Measurements from ENCODE around the gene SMAD7.

Gene SMAD7

DNA sequence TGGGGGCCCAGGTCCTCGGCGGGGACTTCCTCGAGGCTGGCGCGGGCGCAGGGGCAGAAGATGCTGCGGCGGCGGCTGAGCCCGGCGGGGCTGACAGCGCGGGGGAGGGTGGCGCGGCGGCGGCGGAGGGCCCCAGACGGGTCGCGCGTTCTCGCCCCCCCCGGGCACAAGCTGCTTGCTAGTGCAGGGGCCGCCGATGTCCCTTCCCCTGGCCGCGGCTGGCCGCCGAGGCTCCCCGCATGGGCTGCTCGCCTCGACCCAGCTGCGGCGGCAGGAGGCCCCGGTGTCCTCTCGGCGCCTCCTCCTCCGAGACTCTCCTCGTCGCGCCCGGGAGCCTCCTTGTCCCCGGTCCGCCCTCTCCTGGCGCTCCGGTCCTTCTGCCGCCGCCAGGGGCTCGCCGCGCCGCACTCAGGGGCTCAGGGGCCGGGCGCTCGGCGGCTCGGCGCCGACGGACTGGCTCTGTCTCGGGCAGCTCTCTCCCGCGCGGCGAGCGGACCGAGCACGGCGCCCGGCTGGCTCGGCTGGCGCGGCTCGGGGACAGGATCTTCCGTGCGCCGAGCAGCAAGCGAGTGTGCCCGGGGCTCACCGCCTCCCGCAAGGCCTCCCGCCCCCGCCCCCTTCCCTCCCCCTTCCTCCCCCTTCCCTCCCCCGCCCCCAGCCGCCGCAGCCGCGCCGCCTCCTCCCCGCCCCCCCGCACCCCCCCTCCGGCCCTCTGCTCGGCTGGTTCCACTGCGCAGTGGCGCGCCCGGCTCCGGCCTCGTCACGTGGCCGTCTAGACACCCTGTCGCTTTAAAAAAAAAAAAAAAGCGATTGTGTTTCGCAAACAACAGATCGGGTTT is 902 bp upstream of the SMAD7 start:
- Histone ChIP-seq H3K4me2 (peak overlapping the region; percentile 94 to 100 (median 98)), H3K4me1 (peaks cover 44 to 66% (median 52%) of the 10 kb centered on the region in 10 experiments), H3K4me3 (peak overlapping the region; percentile 76 to 94 (median 82)), H3K27me3 (peaks cover 14 to 40% (median 29%) of the 10 kb centered on the region in 11 experiments; a peak in 18 of 22 replicates), H4K20me1 (peaks cover 29 to 50% (median 49%) of the 10 kb centered on the region in 11 experiments), H3K27ac (peak overlapping the region; percentile 75 to 98 (median 93); a peak in 21 of 22 replicates), H3K36me3 (peaks cover 0 to 15% (median 8%) of the 10 kb centered on the region in 11 experiments; a peak in 11 of 22 replicates), H3K9ac (peak overlapping the region; percentile 86 to 94 (median 90)), H3K9me3 (replicated peaks in 1 of 11) (no peaks in the 10 kb centered on the region)
- no peak for TF ChIP-seq Cebpa-rat (IDR thresholded peaks at IDR 0.05)

DNA sequence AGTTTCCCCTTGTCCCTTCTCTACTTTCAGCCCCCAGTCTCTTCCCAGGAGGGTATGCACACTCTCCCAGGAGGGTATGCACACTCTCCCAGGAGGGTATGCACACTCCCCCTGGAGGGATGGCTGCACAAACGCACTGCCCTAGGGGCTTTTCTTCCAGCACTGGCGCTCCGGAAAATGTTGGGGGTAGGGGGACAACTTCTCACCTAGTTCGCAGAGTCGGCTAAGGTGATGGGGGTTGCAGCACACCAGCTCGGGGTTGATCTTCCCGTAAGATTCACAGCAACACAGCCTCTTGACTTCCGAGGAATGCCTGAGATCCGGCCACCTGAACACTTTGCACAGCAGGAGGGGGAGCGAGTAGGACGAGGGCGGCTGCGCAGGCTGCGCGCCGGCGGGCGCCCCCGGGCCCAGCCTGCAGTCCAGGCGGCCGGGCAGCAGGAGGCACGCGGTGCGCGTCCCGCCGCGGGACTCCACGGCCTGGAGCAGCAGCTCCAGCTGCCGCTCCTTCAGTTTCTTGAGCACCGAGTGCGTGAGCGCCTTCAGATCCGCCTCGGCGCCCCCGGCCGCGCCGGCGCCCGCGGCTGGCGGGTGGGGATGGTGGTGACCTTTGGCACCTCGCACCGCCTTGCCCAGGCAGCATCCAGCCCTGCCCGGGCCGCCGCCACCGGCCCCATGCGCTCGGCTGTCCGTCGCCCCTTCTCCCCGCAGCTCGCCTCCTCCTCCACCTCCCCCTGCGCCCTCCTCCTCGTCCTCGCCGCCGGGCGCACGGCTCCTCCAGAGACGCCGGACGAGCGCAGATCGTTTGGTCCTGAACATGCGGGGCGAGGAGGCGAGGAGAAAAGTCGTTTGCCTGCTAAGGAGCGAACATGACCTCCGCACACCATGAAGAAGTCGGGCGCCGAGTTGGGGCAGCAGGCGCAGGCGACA is 894 bp downstream of the SMAD7 start:
- H3K27ac ChIP-seq = peak overlapping the region in 10 of 11 experiments; percentile 75 to 91 (median 86); a peak in 19 of 22 replicates
- H3K4me1 ChIP-seq = peaks cover 41 to 69% (median 53%) of the 10 kb centered on the region in 10 experiments

DNA sequence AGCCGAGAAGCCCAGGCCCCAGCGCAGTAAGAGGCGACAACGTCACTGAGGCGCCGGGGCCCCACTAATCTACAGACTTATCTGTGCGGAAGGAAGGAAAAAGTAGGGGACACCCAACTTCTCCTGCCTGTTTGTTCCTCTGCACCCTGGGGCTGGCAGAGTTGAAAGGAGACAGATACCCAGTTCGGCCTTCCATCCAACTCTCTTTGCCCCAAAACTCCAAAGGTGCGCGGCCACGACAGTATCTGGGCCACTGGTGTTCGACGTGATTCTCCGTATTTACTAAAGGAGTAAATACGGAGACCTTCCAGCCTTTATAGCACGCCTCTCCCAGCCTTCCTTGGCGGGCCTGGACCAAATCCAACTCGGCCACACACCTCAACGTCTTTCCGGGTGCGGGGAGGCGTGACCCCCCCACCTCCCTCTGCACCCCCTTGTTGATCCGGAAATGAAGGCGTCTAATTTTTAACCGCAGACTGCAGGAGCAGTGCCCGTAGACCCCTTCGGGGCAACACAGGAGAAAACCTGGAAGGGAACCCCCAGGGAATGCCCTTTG is 1.6 kb downstream of the SMAD7 start:
- no peak for TF ChIP-seq Cebpa-rat (IDR thresholded peaks at IDR 0.05)
- peaks cover 24 to 47% (median 29%) of the 10 kb centered on the region in 11 experiments; a peak in 18 of 22 replicates for H3K27me3 ChIP-seq
- peak overlapping the region in 9 of 11 experiments; percentile 10 to 91 (median 87); a peak in 16 of 22 replicates for H3K27ac ChIP-seq
- peak overlapping the region; percentile 79 to 94 (median 87) for H3K9ac ChIP-seq
- H3K36me3 ChIP-seq = peaks cover 6 to 41% (median 32%) of the 10 kb centered on the region in 11 experiments; a peak in 19 of 22 replicates
- peaks cover 53 to 76% (median 74%) of the 10 kb centered on the region in 11 experiments for H4K20me1 ChIP-seq
- H3K4me2 ChIP-seq = peak overlapping the region; percentile 93 to 100 (median 98)
- H3K4me1 ChIP-seq = peaks cover 41 to 77% (median 60%) of the 10 kb centered on the region in 10 experiments
- H3K4me3 ChIP-seq = peak overlapping the region; percentile 76 to 94 (median 82)
- H3K9me3 ChIP-seq (replicated peaks in 1 of 11) = no peaks in the 10 kb centered on the region

More for the DNA sequence above, 894 bp downstream of the SMAD7 start:
- no peak for TF ChIP-seq Cebpa-rat (IDR thresholded peaks at IDR 0.05)
- Histone ChIP-seq H3K36me3 (peaks cover under 1 to 33% (median 25%) of the 10 kb centered on the region in 11 experiments; a peak in 19 of 22 replicates), H3K4me3 (peak overlapping the region; percentile 76 to 94 (median 82)), H3K9ac (peak overlapping the region; percentile 79 to 94 (median 87)), H4K20me1 (peaks cover 46 to 68% (median 67%) of the 10 kb centered on the region in 11 experiments), H3K9me3 (replicated peaks in 1 of 11) (no peaks in the 10 kb centered on the region), H3K27me3 (peaks cover 22 to 42% (median 29%) of the 10 kb centered on the region in 11 experiments; a peak in 18 of 22 replicates), H3K4me2 (peak overlapping the region; percentile 93 to 100 (median 98))

DNA sequence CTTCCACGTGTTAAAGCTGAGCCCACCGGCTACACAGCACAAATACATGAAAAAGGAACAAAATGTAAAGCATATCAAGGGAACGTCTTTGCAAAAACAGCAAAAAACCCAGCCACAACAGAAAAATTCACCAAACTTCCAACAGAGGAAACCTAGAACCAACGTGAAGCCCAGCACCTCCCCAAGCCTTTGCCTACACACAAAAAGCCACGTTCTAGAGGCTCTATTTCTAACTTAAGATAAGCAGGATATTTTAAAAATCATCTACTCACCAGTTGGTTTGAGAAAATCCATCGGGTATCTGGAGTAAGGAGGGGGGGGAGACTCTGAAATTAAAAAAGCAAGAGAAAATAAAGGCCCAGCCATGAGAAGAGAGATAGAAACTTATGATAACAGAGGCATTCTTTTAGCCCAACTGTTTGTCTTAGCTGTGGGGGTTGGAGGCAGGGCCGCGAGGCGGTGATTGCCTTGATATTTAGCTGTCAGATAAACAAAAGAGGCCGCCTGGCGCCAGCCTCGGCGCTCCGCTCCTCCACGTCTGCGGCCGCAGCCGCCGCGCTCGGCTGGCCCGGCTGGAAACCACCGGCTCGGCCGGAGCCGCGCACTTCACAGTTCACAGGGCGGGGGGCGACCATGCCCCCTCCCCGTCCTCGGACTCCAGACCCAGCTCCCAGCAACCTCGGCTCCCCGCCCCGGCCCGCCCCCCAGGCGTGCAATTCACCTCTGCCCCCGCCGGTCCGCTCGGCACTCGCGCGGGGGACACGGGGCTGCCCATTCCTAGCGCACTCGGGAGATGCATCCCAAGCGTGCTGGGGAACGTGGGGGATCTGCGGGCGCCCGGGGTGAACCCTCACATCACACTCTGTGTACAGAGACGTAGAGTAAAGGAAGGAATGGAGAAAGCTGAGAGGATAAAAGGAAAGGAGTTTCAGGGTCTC is 2.4 kb downstream of the SMAD7 start:
- peak overlapping the region in 9 of 11 experiments; percentile 0 to 91 (median 87); a peak in 16 of 22 replicates for H3K27ac ChIP-seq
- H3K9ac ChIP-seq = peak overlapping the region; percentile 79 to 94 (median 87)
- H4K20me1 ChIP-seq = peaks cover 61 to 83% (median 82%) of the 10 kb centered on the region in 11 experiments
- peaks cover 21 to 47% (median 29%) of the 10 kb centered on the region in 11 experiments; a peak in 18 of 22 replicates for H3K27me3 ChIP-seq
- peaks cover 6 to 48% (median 34%) of the 10 kb centered on the region in 11 experiments; a peak in 19 of 22 replicates for H3K36me3 ChIP-seq
- H3K4me3 ChIP-seq = peak overlapping the region; percentile 76 to 94 (median 82)
- no peak for TF ChIP-seq Cebpa-rat (IDR thresholded peaks at IDR 0.05)
- no peaks in the 10 kb centered on the region for H3K9me3 ChIP-seq (replicated peaks in 1 of 11)
- peak overlapping the region; percentile 93 to 100 (median 98) for H3K4me2 ChIP-seq
- H3K4me1 ChIP-seq = peaks cover 40 to 79% (median 65%) of the 10 kb centered on the region in 10 experiments

DNA sequence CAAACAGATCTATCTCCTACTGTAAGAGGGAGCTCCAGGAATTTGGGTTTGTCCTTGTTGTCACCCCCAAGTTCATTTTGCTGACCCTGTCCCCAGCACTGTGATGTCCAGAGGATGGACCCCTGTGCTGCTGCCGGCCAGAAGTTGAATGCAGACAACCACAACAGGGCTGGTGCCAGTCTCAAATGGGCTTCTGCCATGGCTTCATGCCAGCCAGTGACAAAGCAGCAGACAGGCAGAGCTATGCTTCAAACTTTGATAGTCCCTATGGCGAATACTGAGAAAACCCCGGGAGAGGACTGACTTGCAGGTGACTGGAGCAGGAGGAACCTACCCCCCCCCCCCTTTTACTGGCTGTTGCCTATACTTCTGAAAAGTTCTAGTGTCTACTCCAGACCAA is 3.2 kb downstream of the SMAD7 start:
- H3K27me3 ChIP-seq = peaks cover 21 to 47% (median 29%) of the 10 kb centered on the region in 11 experiments; a peak in 18 of 22 replicates
- peak overlapping the region; percentile 76 to 94 (median 82); a peak in 16 of 20 replicates for H3K4me3 ChIP-seq
- peak overlapping the region; percentile 93 to 100 (median 98) for H3K4me2 ChIP-seq
- peaks cover 6 to 56% (median 35%) of the 10 kb centered on the region in 11 experiments; a peak in 19 of 22 replicates for H3K36me3 ChIP-seq
- TF ChIP-seq Cebpa-rat (IDR thresholded peaks at IDR 0.05) = no peak
- peaks cover 33 to 81% (median 66%) of the 10 kb centered on the region in 10 experiments for H3K4me1 ChIP-seq
- H4K20me1 ChIP-seq = peaks cover 69 to 91% (median 90%) of the 10 kb centered on the region in 11 experiments
- H3K27ac ChIP-seq = no peak overlapping the region
- H3K9me3 ChIP-seq (replicated peaks in 1 of 11) = no peaks in the 10 kb centered on the region
- peak overlapping the region in 9 of 11 experiments; percentile 83 to 94 (median 88); a peak in 11 of 22 replicates for H3K9ac ChIP-seq

DNA sequence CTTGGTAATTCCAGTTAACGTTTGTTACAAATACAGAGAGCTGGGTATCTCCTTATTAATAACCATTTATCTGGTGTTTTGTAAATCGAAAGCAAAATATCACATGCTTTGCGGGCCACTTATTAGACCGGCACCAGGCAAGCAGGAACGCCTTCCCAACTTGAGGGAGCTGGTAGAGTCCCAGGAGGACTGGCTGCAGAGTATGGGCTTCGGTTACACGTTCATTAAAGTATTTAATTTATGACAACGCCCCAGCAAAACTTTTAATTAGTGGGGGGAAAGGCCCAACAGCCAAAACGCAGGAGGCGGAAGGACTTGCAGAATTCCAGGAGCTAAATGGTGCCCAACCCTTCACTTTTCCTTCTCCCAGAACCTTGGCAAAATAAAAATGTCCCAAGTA is 3.7 kb downstream of the SMAD7 start:
- H4K20me1 ChIP-seq = peaks cover 72 to 96% (median 94%) of the 10 kb centered on the region in 11 experiments
- H3K27ac ChIP-seq = no peak overlapping the region
- H3K4me1 ChIP-seq = peaks cover 37 to 86% (median 71%) of the 10 kb centered on the region in 10 experiments
- H3K4me2 ChIP-seq = peak overlapping the region; percentile 93 to 100 (median 98)
- H3K9ac ChIP-seq = peak overlapping the region in 3 of 11 experiments; percentile 26 to 88 (median 83); a peak in 2 of 22 replicates
- TF ChIP-seq Cebpa-rat (IDR thresholded peaks at IDR 0.05) = no peak
- H3K36me3 ChIP-seq = peaks cover 6 to 61% (median 37%) of the 10 kb centered on the region in 11 experiments; a peak in 19 of 22 replicates
- peaks cover 21 to 47% (median 29%) of the 10 kb centered on the region in 11 experiments; a peak in 18 of 22 replicates for H3K27me3 ChIP-seq
- H3K4me3 ChIP-seq = peak overlapping the region in 7 of 10 experiments; percentile 76 to 94 (median 85); a peak in 10 of 20 replicates
- H3K9me3 ChIP-seq (replicated peaks in 1 of 11) = no peaks in the 10 kb centered on the region

Data from BLaER1 treated with 17β-estradiol and CSF1 and Interleukin-3, amounts not matched to agents 10 nM and 100 nM (cell line).